GM06990 (cell line): Measurements from ENCODE around the gene USP17L24.
"Not testable (repeated sequence)": the region's sequence is repeated elsewhere in the genome, so short reads cannot be mapped to it uniquely, and the experiment has no call there.

ENCODE experiments used
- DNase-seq: peaks from one replicate; pipeline ENCODE4 v3.0.0-alpha.2; 2011; ENCODE audit not compliant: insufficient read length; ENCODE audit errors: extremely low read depth
- H3K27me3 ChIP-seq: replicated peaks from 2 replicates; pipeline ENCODE4 v1.6.0; 2011; ENCODE audit warnings: low read length; ENCODE audit not compliant: control insufficient read depth, insufficient read depth
- H3K36me3 ChIP-seq: 2 replicates; pipeline ENCODE4 v1.5.1; 2011; ENCODE audit warnings: low read length; ENCODE audit not compliant: control insufficient read depth, insufficient read depth
- H3K4me3 ChIP-seq: replicated peaks from 2 replicates; pipeline ENCODE4 v1.5.1; 2011; ENCODE audit warnings: low read depth, mild to moderate bottlenecking, control low read depth, low read length

Gene USP17L24, protein sequence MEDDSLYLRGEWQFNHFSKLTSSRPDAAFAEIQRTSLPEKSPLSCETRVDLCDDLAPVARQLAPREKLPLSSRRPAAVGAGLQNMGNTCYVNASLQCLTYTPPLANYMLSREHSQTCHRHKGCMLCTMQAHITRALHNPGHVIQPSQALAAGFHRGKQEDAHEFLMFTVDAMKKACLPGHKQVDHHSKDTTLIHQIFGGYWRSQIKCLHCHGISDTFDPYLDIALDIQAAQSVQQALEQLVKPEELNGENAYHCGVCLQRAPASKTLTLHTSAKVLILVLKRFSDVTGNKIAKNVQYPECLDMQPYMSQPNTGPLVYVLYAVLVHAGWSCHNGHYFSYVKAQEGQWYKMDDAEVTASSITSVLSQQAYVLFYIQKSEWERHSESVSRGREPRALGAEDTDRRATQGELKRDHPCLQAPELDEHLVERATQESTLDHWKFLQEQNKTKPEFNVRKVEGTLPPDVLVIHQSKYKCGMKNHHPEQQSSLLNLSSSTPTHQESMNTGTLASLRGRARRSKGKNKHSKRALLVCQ

DNA sequence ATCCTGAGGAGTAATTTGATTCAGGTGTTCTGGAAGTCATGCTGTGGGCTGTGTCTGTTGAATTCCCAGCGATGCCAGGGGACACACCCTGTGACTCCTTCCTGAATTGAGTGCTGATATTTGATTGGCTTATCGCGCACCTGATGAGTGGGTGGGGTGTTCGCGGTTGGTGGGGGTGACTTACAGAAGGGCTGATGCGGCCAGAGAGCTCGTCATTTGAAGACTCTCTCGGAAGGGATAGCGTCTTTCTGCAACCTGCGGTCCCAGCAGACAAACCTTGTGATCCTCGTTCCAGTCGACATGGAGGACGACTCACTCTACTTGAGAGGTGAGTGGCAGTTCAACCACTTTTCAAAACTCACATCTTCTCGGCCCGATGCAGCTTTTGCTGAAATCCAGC is at the start of gene USP17L24:
USP17L24 (plus strand) TSS at position 301 of the 400 bp plus-strand sequence; CDS start at position 301, 0 bp downstream.
- not testable (repeated sequence) for DNase-seq, H3K36me3 ChIP-seq, H3K27me3 ChIP-seq, H3K4me3 ChIP-seq

GRCh38 chr4:9324191-9324590 is 774 bp upstream of the USP17L24 start:
- not testable (repeated sequence) for H3K27me3 ChIP-seq, H3K4me3 ChIP-seq, DNase-seq, H3K36me3 ChIP-seq

DNA sequence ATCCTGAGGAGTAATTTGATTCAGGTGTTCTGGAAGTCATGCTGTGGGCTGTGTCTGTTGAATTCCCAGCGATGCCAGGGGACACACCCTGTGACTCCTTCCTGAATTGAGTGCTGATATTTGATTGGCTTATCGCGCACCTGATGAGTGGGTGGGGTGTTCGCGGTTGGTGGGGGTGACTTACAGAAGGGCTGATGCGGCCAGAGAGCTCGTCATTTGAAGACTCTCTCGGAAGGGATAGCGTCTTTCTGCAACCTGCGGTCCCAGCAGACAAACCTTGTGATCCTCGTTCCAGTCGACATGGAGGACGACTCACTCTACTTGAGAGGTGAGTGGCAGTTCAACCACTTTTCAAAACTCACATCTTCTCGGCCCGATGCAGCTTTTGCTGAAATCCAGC is 4.6 kb downstream of the USP17L24 start, which contains the start of gene USP17L25:
USP17L25 (plus strand) TSS at position 301 of the 400 bp plus-strand sequence; CDS start at position 301, 0 bp downstream.
- H3K36me3 ChIP-seq, DNase-seq, H3K27me3 ChIP-seq, H3K4me3 ChIP-seq: not testable (repeated sequence)

DNA sequence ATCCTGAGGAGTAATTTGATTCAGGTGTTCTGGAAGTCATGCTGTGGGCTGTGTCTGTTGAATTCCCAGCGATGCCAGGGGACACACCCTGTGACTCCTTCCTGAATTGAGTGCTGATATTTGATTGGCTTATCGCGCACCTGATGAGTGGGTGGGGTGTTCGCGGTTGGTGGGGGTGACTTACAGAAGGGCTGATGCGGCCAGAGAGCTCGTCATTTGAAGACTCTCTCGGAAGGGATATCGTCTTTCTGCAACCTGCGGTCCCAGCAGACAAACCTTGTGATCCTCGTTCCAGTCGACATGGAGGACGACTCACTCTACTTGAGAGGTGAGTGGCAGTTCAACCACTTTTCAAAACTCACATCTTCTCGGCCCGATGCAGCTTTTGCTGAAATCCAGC is 9.4 kb downstream of the USP17L24 start, which contains the start of gene USP17L26:
USP17L26 (plus strand) TSS at position 301 of the 400 bp plus-strand sequence; CDS start at position 301, 0 bp downstream.
- H3K4me3 ChIP-seq, DNase-seq, H3K27me3 ChIP-seq, H3K36me3 ChIP-seq: not testable (repeated sequence)

- H3K27me3 ChIP-seq, H3K4me3 ChIP-seq, DNase-seq, H3K36me3 ChIP-seq: not testable (repeated sequence)
Measured at GRCh38 chr4:9339103-9339502, 14.1 kb downstream of the USP17L24 start, which contains the start of gene USP17L5. Gene USP17L5, plus strand, starts transcription at chr4:9339403. Its CDS starts 0 bp downstream, at chr4:9339403.

- not testable (repeated sequence) for DNase-seq, H3K36me3 ChIP-seq, H3K4me3 ChIP-seq, H3K27me3 ChIP-seq
Measured at GRCh38 chr4:9343848-9344247, 18.9 kb downstream of the USP17L24 start, which contains the start of gene USP17L27. Gene USP17L27, plus strand, starts transcription at chr4:9344148. Its CDS starts 0 bp downstream, at chr4:9344148.

DNA sequence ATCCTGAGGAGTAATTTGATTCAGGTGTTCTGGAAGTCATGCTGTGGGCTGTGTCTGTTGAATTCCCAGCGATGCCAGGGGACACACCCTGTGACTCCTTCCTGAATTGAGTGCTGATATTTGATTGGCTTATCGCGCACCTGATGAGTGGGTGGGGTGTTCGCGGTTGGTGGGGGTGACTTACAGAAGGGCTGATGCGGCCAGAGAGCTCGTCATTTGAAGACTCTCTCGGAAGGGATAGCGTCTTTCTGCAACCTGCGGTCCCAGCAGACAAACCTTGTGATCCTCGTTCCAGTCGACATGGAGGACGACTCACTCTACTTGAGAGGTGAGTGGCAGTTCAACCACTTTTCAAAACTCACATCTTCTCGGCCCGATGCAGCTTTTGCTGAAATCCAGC is 23.6 kb downstream of the USP17L24 start, which contains the start of gene USP17L28:
USP17L28 (plus strand) TSS at position 301 of the 400 bp plus-strand sequence; CDS start at position 301, 0 bp downstream.
- not testable (repeated sequence) for H3K4me3 ChIP-seq, DNase-seq, H3K27me3 ChIP-seq, H3K36me3 ChIP-seq

- not testable (repeated sequence) for H3K27me3 ChIP-seq, H3K36me3 ChIP-seq, H3K4me3 ChIP-seq, DNase-seq
Measured at GRCh38 chr4:9350866-9351265, 25.9 kb downstream of the USP17L24 start.

- H3K36me3 ChIP-seq, H3K4me3 ChIP-seq, H3K27me3 ChIP-seq: not testable (repeated sequence)
Measured at GRCh38 chr4:9353338-9353737, 28.4 kb downstream of the USP17L24 start, which contains the start of gene USP17L29. Gene USP17L29, plus strand, starts transcription at chr4:9353638. Its CDS starts 0 bp downstream, at chr4:9353638.

DNA sequence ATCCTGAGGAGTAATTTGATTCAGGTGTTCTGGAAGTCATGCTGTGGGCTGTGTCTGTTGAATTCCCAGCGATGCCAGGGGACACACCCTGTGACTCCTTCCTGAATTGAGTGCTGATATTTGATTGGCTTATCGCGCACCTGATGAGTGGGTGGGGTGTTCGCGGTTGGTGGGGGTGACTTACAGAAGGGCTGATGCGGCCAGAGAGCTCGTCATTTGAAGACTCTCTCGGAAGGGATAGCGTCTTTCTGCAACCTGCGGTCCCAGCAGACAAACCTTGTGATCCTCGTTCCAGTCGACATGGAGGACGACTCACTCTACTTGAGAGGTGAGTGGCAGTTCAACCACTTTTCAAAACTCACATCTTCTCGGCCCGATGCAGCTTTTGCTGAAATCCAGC is 37.9 kb downstream of the USP17L24 start, which contains the start of gene USP17L30:
USP17L30 (plus strand) TSS at position 301 of the 400 bp plus-strand sequence; CDS start at position 301, 0 bp downstream.
- not testable (repeated sequence) for H3K36me3 ChIP-seq, DNase-seq, H3K27me3 ChIP-seq, H3K4me3 ChIP-seq

More at GRCh38 chr4:9353338-9353737, 28.4 kb downstream of the USP17L24 start, which contains the start of gene USP17L29:
- DNase-seq, result not testable (repeated sequence)
